ENCODE results near the gene ABCC1.
"Not testable (repeated sequence)": the region's sequence is repeated elsewhere in the genome, so short reads cannot be mapped to it uniquely, and the experiment has no call there.

ABCC1 gene

DNA sequence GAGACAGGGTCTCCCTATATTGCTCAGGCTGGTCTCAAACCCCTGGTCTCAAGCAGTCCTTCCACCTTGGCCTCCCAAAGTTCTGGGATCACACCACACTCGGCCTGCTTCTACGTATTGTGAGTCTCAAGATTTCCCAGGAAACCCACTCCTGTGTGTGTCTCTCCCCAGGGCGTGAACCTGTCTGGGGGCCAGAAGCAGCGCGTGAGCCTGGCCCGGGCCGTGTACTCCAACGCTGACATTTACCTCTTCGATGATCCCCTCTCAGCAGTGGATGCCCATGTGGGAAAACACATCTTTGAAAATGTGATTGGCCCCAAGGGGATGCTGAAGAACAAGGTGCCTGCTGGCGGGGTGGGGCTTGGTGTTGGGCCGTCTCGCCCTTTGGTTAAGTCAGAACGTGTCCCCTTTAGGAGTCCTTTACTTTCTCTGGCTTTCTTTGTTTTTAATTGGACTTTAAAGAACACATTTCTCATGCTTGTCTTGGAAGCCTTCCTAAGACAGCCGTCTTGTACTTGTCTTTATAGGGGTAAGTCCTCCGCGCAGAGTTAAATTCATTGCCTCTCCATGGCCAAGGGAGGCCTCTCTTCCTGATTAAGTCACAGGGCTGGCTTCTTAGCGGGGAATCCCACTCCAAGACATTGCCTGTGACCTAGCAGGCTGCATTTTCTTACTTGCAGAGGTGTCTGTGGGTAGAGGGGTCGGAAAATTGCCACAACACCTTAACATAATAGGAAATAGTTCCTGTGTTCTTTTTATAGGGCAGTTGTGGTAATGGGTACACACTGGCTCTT lies 137.4 kb downstream of the ABCC1 start:
- no peak for DNase-seq

DNA sequence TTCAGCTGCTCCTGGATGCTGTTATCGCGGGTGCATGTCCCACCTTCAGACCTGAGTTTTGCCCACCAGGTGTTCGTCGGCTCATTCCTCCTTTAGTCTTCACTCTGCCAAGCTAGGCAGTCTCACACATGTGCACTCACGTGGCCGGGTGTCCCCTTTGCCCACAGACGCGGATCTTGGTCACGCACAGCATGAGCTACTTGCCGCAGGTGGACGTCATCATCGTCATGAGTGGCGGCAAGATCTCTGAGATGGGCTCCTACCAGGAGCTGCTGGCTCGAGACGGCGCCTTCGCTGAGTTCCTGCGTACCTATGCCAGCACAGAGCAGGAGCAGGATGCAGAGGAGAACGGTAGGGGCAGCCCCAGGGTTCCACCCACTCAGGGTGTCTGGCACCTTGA lies 140.8 kb downstream of the ABCC1 start:
- DNase-seq = no peak

DNA sequence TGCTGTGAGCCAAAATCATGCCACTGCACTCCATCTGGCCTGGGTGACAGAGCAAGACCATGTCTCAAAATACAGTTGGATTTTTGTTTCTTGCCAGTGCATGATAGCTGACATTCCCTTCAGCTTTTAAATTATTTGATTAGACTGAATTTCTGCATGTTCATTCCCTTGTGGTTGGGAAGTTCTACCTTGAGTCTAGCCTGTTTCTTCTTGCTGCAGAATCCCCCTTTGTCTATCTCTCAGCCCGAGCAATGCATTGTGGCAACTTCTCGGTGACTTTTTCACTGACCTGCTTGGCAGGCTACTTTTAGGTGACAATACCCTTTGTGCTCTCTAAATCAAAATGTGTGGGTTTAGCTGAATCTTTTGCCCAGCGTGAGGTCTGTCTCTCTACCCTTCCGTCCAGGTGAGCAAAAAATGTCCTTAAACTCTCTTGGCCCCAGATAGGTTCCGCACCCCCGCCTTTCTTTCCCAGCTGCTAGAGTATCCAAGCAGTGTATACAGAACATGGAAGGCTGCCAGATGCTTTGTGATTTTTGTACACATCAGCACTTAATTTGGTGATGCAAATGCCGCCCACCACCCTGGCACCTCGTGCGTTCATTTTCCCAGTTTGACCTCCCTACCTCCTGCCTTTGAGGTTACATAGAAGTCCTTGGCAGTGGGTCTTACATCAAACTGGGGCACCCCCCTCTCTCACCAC lies 143.7 kb downstream of the ABCC1 start:
- no peak for DNase-seq

DNA sequence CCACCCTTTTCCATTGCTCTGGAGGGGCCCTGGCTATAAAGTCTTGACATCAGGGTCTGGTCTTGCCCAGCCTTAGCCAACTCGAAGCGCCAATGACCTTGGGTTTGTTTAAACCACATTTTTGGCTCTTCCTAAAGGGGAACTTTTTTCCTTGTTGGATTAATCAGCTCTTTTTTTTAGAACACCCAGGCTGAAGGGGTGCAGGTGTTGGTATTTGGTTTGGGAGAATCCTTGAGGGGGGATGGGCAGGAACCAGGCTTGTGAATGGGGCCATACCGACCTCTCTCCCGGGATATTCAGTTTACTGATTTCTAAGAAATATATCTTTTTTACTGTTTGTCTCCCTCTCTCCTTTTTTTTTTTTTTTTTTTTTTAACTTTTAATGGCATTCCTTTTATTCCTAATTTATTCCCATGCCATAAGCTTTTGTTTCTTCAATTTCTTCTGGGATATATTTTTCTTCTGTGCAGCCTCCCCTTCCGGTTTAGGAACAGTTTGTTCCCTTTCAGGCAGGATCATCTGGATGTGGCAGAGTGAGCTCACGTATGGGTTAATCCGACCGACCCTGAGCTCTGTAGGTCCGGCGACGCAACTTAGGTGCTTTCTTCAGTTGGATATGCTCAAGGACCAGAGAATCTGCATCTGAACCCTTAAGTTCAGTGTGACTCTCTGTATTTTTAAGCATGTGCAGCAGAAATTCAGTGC lies 144.4 kb downstream of the ABCC1 start:
- no peak for DNase-seq

DNA sequence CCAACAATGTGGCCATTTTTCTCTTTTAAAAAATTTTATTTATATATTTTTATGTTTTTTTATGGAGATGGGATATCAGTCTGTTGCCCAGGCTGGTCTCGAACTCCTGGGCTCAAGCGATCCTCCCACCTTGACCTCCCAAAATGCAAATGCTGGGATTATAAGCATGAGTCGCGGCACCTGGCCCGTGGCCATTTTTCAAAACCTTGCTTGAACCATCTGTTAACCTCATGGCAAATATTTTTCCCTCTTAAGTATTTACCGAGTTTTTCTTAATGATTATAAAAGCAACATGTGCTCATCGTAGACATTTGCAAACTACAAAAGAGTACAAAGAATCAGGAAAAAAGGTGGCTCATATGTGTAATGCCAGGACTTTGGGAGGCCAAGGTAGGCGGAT lies 146.2 kb downstream of the ABCC1 start:
- no peak for DNase-seq

DNA sequence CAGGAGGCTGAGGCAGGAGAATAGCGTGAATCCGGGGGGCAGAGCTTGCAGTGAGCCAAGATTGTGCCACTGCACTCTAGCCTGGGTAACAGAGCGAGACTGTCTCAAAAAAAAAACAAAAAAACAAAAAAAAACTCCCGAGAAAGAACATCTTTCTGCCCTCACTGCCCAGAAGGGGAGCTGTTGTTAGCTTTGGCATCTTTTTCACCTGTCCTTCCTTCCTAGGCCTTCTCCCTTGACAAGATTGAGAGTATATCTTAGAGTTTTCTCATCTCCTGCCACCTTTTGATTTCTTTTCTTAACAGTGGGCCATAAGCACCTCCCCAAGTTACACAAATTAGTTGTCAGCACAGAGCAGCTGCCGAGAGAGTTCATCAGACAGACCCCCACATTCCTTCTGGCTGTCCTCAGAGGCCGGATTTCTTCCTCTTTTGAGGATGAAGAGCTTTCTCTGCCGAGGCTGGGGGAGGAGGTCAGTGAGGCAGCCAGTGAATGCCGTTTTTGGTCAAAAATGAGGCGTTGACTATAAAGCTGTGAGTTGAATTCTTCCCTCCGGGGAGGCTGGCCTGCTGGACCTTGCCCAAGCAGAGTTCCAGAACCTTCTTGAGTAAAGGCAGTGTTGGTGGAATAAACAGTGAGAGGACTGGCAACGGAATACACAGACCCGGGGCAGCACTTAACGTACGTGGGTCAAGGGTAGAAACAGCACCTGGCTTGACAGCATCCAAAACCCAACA lies 146.9 kb downstream of the ABCC1 start:
- DNase-seq = no peak

DNA sequence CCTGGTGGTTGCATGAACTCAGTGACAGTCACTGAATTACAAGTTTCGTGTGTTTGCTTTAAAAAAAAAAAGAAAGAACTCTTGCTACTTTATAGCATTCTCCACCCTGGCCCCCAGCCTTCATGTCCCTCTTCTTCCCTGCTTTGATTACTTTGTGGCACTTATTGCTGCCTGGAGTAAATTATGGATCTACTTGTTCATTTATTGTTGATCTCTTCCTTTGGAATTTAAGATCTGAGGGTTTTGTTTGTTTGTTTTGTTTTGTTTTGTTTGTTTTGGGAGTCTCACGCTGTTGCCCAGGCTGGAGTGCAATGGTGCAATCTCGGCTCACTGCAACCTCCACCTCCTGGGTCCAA lies 147.4 kb downstream of the ABCC1 start:
- no peak for DNase-seq

DNA sequence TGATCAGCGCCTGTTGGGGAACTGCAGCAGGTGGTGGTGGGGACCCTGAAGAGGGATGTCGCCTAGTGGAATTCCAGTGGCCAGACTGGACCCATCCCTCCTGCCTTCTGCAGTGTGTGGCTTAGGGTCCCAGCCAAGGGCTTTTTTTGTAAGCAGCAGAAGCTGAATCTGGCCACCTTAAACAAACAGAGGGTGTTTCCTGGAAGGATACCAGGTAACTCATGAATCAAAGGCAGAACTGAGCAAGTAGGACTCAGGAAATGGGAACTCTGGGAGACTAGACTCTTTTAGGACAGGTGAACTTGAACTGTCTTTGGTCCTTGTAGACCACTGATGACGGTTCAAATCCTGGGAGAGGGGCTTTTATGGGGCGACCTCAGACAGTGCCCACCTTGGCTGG lies 149.9 kb downstream of the ABCC1 start:
- DNase-seq = no peak

DNA sequence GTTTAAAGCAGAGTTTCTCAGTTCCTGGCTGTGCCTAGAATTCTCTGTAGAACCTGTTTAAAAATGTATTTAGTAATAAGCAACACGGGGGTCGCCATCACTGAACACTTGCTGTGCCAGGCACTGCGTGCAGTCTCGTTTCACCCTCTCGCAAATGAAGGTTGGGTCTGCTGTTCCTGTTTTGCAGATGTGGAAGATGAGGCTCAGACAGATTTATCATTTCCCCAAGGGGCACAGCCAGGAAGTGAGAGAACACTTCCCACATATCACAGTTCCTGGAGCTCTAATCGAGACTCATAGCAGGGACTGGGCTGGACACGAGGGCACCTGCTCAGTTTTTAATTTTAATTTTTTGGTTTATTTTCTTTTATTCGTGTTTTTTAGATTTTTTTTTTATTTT lies 151.2 kb downstream of the ABCC1 start:
- DNase-seq = no peak

DNA sequence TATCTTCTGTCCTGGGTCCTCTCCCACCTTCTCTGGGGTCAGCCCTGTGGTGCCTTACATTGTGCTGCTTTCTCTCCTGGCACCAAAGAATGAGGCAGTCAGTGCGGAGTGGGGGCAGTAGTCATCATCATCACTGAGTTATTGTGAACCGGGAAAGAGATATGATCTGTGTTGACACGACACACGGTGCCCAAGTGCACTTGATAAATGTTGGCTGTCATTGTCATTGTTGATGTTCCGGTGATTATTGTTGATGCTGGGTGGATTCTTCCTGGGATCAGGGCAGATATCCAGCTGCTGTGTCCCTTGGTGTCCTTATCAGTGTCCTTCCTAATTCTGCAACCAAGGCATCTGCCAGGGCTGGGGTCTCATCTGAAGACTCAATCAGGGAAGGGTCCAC lies 152.2 kb downstream of the ABCC1 start:
- DNase-seq = no peak

DNA sequence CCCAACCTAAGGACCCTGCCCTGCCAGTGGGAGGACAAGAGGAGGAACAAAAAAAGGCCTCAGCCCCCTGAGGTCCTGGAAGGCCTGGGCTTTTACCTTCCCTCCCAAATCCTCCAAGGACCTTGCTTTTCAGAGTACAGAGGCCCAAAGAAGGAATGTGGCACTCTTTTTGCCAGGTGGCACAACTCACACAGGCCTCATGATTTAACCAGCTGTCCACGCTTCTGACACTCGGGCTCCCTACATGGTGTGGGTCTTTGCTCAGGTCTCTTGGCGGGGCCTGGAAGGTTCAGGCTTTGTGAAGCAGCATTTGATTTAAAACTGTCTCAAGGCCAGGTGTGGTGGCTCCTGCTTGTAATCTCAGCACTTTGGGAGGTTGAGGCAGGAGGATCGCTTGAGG lies 153.3 kb downstream of the ABCC1 start:
- DNase-seq = no peak

DNA sequence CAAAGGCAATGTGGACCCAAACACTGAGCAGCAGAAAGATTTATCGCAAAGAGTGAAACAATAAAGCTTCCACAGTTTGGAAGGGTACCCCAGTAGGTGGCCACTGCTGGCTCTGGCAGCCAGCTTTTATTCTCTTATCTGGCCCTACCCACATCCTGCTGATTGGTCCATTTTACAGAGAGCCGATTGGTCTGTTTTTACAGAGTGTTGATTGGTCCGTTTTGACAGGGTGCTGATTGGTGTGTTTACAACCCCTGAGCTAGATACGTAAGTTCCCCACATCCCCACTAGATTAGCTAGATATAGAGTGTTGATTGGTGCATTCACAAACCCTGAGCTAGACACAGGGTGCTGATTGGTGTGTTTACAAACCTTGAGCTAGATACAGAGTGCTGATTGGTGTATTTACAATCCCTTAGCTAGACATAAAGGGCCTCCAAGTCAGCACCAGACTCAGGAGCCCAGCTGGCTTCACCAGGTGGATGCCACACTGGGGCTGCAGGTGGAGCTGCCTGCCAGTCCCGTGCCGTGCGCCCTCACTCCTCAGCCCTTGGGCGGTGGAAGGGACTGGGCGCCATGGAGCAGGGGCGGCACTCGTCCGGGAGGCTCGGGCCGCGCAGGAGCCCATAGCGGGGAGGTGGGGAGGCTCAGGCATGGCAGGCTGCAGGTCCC lies 154.9 kb downstream of the ABCC1 start:
- DNase-seq = not testable (repeated sequence)

DNA sequence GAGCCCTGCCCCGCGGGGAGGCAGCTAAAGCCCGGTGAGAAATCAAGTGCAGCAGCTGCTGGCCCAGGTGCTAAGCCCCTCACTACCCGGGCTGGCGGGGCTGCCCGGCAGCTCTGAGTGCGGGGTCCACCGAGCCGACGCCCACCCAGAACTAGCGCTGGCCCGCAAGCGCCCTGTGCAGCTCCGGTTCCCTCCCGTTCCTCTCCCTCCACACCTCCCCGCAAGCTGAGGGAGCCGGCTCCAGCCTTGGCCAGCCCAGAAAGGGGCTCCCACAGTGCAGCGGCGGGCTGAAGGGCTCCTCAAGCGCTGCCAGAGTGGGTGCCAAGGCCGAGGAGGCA lies 155.4 kb downstream of the ABCC1 start:
- DNase-seq = not testable (repeated sequence)

DNA sequence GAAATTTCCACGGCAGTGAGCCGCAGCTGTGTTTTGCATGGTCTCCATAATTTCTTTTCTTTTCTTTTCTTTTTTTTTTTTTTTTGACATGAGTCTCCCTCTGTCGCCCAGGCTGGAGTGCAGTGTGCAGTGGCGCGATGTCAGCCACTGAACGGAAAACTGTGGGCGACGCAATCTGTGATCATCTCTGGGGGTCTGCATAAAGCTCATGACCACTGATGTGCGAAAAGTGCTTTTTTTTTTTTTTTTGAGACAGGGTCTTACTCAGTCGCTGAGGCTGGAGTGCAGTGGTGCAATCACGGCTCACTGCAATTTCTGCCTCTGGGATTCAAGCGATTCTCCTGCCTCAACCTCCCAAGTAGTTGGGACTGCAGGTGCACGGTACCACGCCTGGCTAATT lies 156.2 kb downstream of the ABCC1 start:
- DNase-seq = no peak

DNA sequence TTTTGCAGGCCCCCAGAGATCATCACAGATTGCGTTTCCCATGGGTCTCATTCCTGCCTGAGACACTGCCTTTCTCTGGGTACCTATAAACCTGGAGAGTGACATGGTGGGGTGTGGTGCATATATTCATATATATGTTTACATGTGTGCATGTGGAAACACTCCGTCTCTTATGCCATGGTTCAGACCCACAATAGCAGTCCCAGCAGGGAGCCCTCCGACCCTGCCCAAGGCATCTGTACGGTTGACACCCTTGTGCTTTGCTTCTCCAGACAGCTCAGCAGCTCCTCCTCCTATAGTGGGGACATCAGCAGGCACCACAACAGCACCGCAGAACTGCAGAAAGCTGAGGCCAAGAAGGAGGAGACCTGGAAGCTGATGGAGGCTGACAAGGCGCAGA lies 157.1 kb downstream of the ABCC1 start:
- DNase-seq = no peak

DNA sequence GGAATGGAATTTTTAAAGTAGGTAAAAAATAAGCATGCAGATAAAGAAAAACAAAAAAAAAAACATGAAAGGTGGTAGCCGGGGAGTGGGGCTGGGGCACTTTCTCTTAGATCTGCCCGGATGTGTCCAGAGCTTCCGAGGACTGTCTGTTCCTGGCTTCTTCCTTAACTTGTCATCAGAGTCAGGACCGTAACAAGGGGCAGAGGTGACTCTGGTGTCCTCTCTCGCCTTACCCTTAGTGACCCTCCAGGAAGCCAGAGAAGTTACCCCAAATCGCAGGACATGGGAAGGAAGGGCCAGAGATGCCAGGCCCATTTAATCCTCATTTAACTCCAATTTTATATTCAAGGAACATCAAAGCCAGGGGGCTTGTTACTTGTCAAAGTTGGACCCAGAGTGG lies 158.4 kb downstream of the ABCC1 start:
- DNase-seq = no peak

DNA sequence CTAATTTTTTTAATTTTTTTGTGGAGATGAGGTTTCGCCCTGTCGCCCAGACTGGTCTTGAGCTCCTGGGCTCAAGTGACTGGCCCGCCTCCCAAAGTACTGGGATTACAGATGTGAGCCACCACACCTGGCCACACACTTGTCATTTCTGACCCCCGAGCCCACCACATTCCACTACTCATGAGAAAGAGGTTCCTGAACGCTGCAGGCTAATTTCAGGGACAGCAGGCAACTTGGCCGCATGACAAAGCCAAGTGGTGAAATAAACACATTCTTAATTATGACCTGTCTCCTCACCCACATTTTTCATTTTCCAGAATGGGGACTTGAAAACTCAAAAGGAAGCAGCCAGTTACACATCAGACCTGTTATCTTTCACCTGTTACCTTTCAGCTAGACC lies 159.3 kb downstream of the ABCC1 start:
- DNase-seq = no peak

DNA sequence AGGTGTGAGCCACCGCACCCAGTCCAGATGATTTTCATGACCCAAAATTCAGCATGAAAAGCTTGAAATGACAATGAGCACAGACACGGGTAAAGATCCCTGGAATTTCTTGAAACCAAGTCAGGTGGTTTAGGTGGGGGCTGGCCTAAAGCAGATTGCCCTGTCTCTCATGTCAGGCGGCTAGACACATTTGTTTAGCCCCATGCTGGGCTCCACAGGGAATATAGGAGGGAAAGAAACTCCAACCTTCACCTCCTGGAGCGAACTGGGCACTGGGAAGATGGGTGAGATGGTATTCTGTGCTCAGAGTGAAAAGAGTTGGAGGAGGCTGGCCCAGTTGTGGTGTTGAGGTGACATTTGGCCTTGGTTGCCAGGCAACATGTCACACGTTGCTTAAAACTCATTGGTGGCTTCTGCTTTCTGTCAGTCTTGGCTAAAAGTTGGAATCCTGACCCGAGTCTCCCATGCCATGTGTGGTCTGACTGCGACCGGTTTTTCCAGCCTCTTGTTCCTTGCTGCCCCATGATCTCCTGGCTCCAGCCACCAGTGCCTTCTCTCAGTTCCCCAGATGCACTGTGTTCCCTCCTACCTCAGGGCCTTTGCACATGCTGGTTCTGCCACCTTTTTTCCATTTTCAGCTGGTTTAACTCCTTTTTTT lies 160.2 kb downstream of the ABCC1 start:
- no peak for DNase-seq

DNA sequence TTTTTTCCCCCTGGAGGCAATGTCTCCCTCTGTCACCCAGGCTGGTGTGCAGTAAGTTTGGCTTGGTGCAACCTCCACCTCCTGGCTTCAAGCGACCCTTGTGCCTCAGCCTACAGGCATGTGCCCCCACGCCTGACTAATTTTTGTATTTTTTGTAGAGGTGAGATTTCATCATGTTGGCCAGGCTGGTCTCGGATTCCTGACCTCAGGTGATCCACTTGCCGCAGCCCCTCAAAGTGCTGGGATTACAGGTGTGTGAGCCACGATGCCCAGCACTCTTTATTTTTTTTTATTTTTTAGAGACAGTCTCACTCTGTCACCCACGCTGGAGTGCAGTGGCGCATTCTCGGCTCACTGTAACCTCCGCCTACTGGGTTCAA lies 160.7 kb downstream of the ABCC1 start:
- no peak for DNase-seq

DNA sequence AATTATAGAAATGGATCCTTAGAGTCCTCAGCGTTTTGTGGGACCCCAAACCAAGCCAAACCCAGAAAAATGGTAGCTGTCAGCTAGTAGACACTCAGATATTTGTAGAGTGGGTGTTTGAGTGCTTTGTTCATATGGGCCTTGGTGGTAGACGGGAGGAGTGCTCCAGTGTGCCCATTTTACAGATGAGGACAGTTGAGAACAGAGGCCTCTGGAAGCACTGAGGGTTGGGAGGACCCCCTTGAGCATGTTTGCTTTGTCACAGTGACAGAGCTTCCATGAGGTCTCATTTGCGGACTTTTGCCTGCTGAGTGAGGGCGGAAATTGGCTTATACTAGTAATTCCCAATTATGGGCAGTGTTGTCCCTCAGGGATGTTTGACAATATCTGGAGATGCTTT lies 162.2 kb downstream of the ABCC1 start:
- DNase-seq = no peak

DNA sequence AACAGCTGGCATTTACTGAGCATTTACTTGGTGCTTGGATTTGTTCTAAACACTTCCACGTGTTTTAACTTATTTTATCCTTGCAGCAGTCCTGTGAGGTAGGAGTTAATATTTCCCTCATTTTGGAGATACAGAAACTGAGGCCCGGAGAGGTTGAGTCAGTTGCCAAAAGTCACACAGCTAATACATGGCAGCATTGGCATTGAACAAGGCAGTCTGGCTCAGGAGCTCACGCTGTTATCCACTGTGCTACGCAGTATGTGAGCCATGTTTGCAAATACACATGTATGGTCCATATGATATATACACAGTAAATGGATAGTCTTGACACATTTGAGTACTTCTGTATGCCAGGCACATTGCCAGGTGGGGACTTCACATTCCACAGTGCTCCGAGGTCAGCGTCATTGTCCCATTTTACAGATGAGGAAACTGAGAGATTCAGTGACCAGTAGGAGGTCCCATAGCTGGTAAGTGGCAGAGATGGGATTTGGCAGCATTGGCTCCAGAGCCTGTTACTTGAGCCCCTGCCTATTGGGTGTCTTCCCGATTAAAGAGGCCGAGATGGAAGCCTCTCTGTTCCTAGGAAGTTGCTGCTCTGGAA lies 163.1 kb downstream of the ABCC1 start:
- DNase-seq = no peak

DNA sequence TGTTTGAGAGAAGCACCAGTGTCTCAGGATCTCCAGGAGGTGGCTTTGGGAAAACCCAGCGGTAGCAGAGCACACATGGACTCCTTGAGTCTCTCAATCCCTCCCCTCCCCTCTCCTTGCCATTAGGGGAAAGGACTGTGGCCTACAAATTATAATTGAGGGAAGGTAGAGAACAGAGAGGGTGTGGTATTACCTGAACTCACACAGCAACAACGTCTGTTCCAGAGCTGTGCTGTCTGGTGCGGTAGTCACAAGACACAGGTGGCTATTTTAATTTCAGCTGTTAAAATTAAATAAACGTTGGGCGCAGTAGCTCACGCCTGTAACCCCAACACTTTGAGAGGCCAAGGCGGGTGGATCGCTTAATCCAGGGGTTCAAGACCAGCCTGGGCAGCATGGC lies 163.7 kb downstream of the ABCC1 start:
- DNase-seq = no peak
